H1 (cell line): ENCODE data around the gene MAP3K13. TPM values are rescaled to one million over a fixed set of nuclear protein-coding genes. Genes with fewer than 3 reads are reported as not detected.

Experiments used
- polyA plus RNA-seq, 7 experiments: library from polyadenylated mRNA; depleted of rRNA in 3 of 7; stranded (reverse) in 5 of 7; unstranded in 2 of 7; fragments of >200 nt in 5 of 7; fragments of 200-250 nt in 2 of 7; gene quantifications; 1 replicate in 5 of 7; 2 replicates in 1 of 7; 4 replicates in 1 of 7; pipeline versions ENCODE4 v1.2.1 to v1.2.3, GENCODE V29; 2011 to 2013; ENCODE audit warnings: missing spikeins in 2 of 7, mixed read lengths in 2 of 7
- total RNA-seq: library from RNA; stranded (reverse); fragmentation: NEBNext Ultra II Directional; extraction: Animal tissue kit (Norgen Biotek cat#: 25700); gene quantifications from 2 replicates; pipeline ENCODE4 v1.2.1, GENCODE V29; 2021
- TF ChIP-seq, protein P1 (sequence below): IDR thresholded peaks from 2 replicates; pipeline ENCODE4 v1.6.1; 2011; ENCODE audit warnings: low read length, improper control_type of control experiment

MAP3K13 gene
- total and polyA plus RNA-seq, 2 of the 8 experiments (the other 6 are each of a cell fraction or from before 2014, with no cell fraction given) = 6.8 to 17.9 TPM

DNA sequence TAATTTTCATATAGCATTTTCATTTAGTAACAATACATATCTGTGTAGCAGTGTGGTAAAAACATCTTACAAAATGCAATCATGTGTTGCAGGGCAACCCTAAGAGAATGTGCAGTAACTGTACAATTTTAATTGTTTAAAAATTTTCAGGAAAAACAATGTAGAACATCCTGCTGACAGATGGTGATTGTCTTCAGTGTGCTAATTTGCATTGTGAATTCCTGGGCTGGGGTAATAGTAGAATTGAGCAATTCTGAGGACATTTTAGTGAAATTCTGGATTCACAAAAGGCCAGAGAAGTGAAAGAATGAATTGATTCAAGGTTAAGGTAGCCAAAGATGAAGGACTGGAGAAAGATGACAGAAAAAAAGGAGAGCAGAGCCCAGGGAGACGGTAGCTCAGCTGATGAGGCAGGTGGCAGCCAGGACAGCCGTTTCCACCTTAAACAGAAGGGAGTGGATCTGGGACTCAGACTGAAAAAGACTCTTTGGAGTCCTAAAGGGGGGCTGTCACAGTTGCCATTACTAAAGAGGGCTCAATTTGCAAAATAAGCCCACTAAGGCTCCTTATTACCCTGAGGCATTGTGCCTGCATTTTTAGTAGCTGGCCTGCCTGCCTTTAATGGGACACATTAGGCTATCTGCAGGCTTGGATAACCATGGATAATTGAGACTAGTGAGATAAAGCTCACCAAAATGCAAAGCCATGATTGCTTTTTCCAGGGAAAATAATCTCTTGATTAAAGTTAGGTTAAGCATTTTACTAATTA, 8.6 kb downstream of the MAP3K13 start (continued):
- TF ChIP-seq, protein P1, sequence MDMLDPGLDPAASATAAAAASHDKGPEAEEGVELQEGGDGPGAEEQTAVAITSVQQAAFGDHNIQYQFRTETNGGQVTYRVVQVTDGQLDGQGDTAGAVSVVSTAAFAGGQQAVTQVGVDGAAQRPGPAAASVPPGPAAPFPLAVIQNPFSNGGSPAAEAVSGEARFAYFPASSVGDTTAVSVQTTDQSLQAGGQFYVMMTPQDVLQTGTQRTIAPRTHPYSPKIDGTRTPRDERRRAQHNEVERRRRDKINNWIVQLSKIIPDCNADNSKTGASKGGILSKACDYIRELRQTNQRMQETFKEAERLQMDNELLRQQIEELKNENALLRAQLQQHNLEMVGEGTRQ = no peak
